Upper lobe of left lung (tissue), 6 donors: Measurements from ENCODE around the gene SWI5. TPM values are rescaled to one million over a fixed set of nuclear protein-coding genes. Genes with fewer than 3 reads are reported as not detected.
A peak's percentile ranks its signal among the peaks of the same experiment; 100 is the strongest.

ENCODE experiments used
- ATAC-seq, 2 donors: fragments of 200-7000 bp; cut with Tn5 transposase; one replicate each; pipeline ENCODE4 v1.9.1; 2022; ENCODE audit warnings: mild to moderate bottlenecking in 2 of 2, moderate library complexity in 2 of 2; ENCODE audit not compliant: low FRiP score in 2 of 2
- DNase-seq, 2 donors: peaks; one replicate each; pipeline ENCODE4 v3.0.0-alpha.2; 2019 to 2020
- H3K27ac ChIP-seq, 4 donors: fragments of 200-600 bp; sonication (generic); one replicate each; pipeline ENCODE4 v1.5.1; 2016 to 2019
- H3K27me3 ChIP-seq, 4 donors: fragments of 200-600 bp; sonication (generic); one replicate each; pipeline ENCODE4 v1.5.1; 2017 to 2019
- H3K36me3 ChIP-seq, 4 donors: fragments of 200-600 bp; sonication (generic); one replicate each; pipeline ENCODE4 v1.5.1; 2016 to 2019
- H3K4me1 ChIP-seq, 4 donors: fragments of 200-600 bp; sonication (generic); one replicate each; pipeline ENCODE4 v1.5.1; 2018 to 2019
- H3K4me3 ChIP-seq, 4 donors: fragments of 200-600 bp; sonication (generic); one replicate each; pipeline ENCODE4 v1.5.1; 2017 to 2019; ENCODE audit warnings: mild to moderate bottlenecking in 2 of 4, moderate library complexity in 1 of 4
- H3K9me3 ChIP-seq, 4 donors: fragments of 200-600 bp; sonication (generic); one replicate each; pipeline ENCODE4 v1.5.1; 2018 to 2019
- EP300 ChIP-seq, 4 donors: sonication (generic); formaldehyde crosslinking; IDR thresholded peaks; one replicate each; pipeline ENCODE4 v1.5.1; 2017; ENCODE audit warnings: antibody characterized with exemption in 4 of 4, control low read depth in 2 of 4
- POLR2A ChIP-seq, 4 donors: fragments of 450-650 bp; IDR thresholded peaks; one replicate each; pipeline ENCODE4 v1.5.1; 2016 to 2017; ENCODE audit warnings: antibody characterized with exemption in 4 of 4, mild to moderate bottlenecking in 2 of 4
- POLR2AphosphoS5 ChIP-seq, 2 donors: sonication (generic); formaldehyde crosslinking; IDR thresholded peaks; one replicate each; pipeline ENCODE4 v1.5.1; 2017; ENCODE audit warnings: antibody characterized with exemption in 2 of 2
- WGBS, 2 donors: methylation state at CpG; one replicate each; pipeline ENCODE4 v1.1.5; 2017 to 2018; 5-methylcytosine and 5-hydroxymethylcytosine counted together
- total RNA-seq, 6 donors: library from RNA; depleted of rRNA in 4 of 6; stranded (reverse); fragments of >200 nt in 4 of 6; gene quantifications; one replicate each; pipeline versions ENCODE4 v1.1.0 to v1.2.1, GENCODE V29; 2016 to 2021
- TF ChIP-seq, protein P1 (sequence below), 6 experiments: fragments of 450-650 bp in 4 of 6; fragments of 200-600 bp in 2 of 6; sonication (generic) in 2 of 6; IDR thresholded peaks; one replicate each; pipeline ENCODE4 v1.5.1; 2016 to 2019; ENCODE audit warnings: antibody characterized with exemption in 6 of 6
- donor health status: DM: no; HTN: no; CAD: no; lungs with moderate emphysema.
- donor health status: DM: no; HTN: yes; CAD: no; lungs with severe emphysema.

SWI5 gene
- total RNA-seq, 6 donors from 2014 or later = 13.7 to 28.3 (median 22.8) TPM

DNA sequence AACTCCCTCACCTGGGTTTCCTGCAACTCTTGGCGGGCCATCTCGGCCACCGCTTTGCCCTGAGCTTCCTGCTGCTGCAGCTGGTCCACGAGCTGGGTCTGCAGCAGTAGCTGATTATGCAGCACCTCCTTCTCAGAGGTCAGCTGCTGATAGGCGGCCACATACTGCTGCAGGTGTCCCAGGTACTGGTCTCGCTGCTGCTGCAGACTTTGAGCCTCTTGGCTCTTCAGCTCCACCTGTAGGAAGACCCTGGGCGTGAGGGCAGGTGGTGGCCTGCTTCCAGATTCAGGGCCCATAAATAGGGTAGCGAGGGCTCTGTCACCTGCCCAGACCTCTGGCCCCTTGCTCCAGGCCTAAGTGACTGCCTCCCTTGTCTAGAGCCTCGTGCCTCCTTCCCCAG, 16.9 kb upstream of the SWI5 start:
- TF ChIP-seq, protein P1, sequence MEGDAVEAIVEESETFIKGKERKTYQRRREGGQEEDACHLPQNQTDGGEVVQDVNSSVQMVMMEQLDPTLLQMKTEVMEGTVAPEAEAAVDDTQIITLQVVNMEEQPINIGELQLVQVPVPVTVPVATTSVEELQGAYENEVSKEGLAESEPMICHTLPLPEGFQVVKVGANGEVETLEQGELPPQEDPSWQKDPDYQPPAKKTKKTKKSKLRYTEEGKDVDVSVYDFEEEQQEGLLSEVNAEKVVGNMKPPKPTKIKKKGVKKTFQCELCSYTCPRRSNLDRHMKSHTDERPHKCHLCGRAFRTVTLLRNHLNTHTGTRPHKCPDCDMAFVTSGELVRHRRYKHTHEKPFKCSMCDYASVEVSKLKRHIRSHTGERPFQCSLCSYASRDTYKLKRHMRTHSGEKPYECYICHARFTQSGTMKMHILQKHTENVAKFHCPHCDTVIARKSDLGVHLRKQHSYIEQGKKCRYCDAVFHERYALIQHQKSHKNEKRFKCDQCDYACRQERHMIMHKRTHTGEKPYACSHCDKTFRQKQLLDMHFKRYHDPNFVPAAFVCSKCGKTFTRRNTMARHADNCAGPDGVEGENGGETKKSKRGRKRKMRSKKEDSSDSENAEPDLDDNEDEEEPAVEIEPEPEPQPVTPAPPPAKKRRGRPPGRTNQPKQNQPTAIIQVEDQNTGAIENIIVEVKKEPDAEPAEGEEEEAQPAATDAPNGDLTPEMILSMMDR (IDR thresholded peaks at IDR 0.05) = no peak
- TF ChIP-seq POLR2A (IDR thresholded peaks at IDR 0.05) (no peak), EP300 (IDR thresholded peaks at IDR 0.05) (no peak), POLR2AphosphoS5 (IDR thresholded peaks at IDR 0.05) (no peak)
- DNase-seq = no peak
- no peaks in the 10 kb centered on the region for H3K9me3 ChIP-seq
- H3K36me3 ChIP-seq = peaks cover 36 to 81% (median 72%) of the 10 kb centered on the region in 4 donors
- no peak overlapping the region for H3K27ac ChIP-seq
- 93 to 98% methylated on average over 4 to 9 of the region's 9 CpGs for WGBS, 2 donors
- H3K4me3 ChIP-seq = no peak overlapping the region
- no peaks in the 10 kb centered on the region for H3K4me1 ChIP-seq
- H3K27me3 ChIP-seq = no peaks in the 10 kb centered on the region
- ATAC-seq = no peak

GRCh38 chr9:128260340-128260739, 15.7 kb upstream of the SWI5 start:
- ATAC-seq (no peak), DNase-seq (peak in 1 of 2 donors; percentile 72)
- H3K4me3 ChIP-seq = no peak overlapping the region
- peaks cover 36 to 92% (median 81%) of the 10 kb centered on the region in 4 donors for H3K36me3 ChIP-seq
- no peak overlapping the region for H3K27ac ChIP-seq
- TF ChIP-seq EP300 (IDR thresholded peaks at IDR 0.05) (no peak), POLR2A (IDR thresholded peaks at IDR 0.05) (no peak), POLR2AphosphoS5 (IDR thresholded peaks at IDR 0.05) (no peak)
- TF ChIP-seq, protein P1 (IDR thresholded peaks at IDR 0.05) = no peak
- 93 to 100% methylated on average over 3 to 17 of the region's 17 CpGs for WGBS, 2 donors
- H3K27me3 ChIP-seq = no peaks in the 10 kb centered on the region
- no peaks in the 10 kb centered on the region for H3K9me3 ChIP-seq
- H3K4me1 ChIP-seq = no peaks in the 10 kb centered on the region

GRCh38 chr9:128262687-128263086, 13.4 kb upstream of the SWI5 start:
- H3K9me3 ChIP-seq = no peaks in the 10 kb centered on the region
- 80 to 82% methylated on average over 4 of the region's 4 CpGs for WGBS, 2 donors
- H3K36me3 ChIP-seq = peaks cover 35 to 95% (median 88%) of the 10 kb centered on the region in 4 donors
- no peaks in the 10 kb centered on the region for H3K27me3 ChIP-seq
- H3K27ac ChIP-seq = no peak overlapping the region
- no peak for TF ChIP-seq POLR2A (IDR thresholded peaks at IDR 0.05)
- TF ChIP-seq, protein P1 (IDR thresholded peaks at IDR 0.05) = no peak
- no peak for TF ChIP-seq POLR2AphosphoS5 (IDR thresholded peaks at IDR 0.05)
- no peak for TF ChIP-seq EP300 (IDR thresholded peaks at IDR 0.05)
- DNase-seq (no peak), ATAC-seq (peak in 1 of 2 donors; percentile 29)
- no peak overlapping the region for H3K4me3 ChIP-seq
- H3K4me1 ChIP-seq = no peaks in the 10 kb centered on the region

DNA sequence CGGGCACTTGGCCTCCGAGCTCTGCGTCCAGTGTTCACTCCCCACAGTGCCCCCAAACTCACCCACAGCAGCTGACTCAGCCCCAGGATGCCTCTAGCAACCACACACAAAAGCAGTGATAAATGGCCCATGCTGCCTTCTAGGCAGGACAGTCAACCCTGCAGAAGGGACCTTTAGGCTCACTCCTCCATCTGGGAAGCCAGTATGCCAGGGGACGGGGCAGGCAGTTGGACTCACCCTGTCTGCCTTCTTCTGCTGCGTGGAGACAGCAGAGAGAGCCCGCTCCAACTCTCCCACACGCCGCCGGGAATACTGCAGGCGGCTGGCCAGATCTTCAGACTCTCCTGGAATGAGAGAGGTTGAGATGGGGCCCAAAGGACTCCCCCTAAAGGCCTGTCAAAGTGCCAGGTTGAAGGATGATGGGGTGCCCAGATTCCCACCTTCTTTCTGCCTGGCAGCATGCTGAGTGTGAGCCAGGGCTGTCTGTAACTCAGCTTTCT, 10.7 kb upstream of the SWI5 start:
- H3K27me3 ChIP-seq = no peaks in the 10 kb centered on the region
- no peaks in the 10 kb centered on the region for H3K4me1 ChIP-seq
- ATAC-seq = no peak
- no peaks in the 10 kb centered on the region for H3K9me3 ChIP-seq
- WGBS, 2 donors = 97 to 100% methylated on average over 3 to 10 of the region's 10 CpGs
- H3K4me3 ChIP-seq = no peak overlapping the region
- no peak overlapping the region for H3K27ac ChIP-seq
- peaks cover 10 to 82% (median 70%) of the 10 kb centered on the region in 4 donors for H3K36me3 ChIP-seq
- no peak for DNase-seq
- TF ChIP-seq POLR2A (IDR thresholded peaks at IDR 0.05) (no peak), POLR2AphosphoS5 (IDR thresholded peaks at IDR 0.05) (no peak), EP300 (IDR thresholded peaks at IDR 0.05) (no peak)
- TF ChIP-seq, protein P1 (IDR thresholded peaks at IDR 0.05) = no peak
